Measurements from ENCODE around the gene IGFN1. TPM values are rescaled to one million over a fixed set of nuclear protein-coding genes. Genes with fewer than 3 reads are reported as not detected.

The IGFN1 gene
- total RNA-seq, 3 donors from 2014 or later (not counting 1 experiment from before 2014, with no cell fraction given) = not detected

GRCh38 chr1:201180141-201180540 is 10.5 kb upstream of the IGFN1 start:
- no peaks in the 10 kb centered on the region for H3K27me3 ChIP-seq (ENCODE audit: control insufficient read depth, insufficient read depth, low read length)
- H3K4me1 ChIP-seq (ENCODE audit: control insufficient read depth, insufficient read depth, low read length) = no peaks in the 10 kb centered on the region
- no peak for TF ChIP-seq CTCF (IDR thresholded peaks at IDR 0.05)
- peaks cover 21 to 34% of the 10 kb centered on the region in 2 donors for H3K27me3 Mint-ChIP-seq (ENCODE audit: low read depth in 2 of 2)
- DNase-seq = no peak
- H3K4me3 Mint-ChIP-seq = no peak overlapping the region
- no peak overlapping the region for H3K27ac ChIP-seq (ENCODE audit: low read length)
- no peak overlapping the region for H3K27ac Mint-ChIP-seq
- no peaks in the 10 kb centered on the region for H3K9me3 Mint-ChIP-seq
- intact Hi-C loops (cut with micrococcal nuclease) = no loop called here
- H3K4me1 Mint-ChIP-seq = no peaks in the 10 kb centered on the region
- ATAC-seq = no peak
- WGBS (ENCODE audit: insufficient coverage) = 0% methylated on average over 1 of the region's 1 CpG
- no peak overlapping the region for H3K4me3 ChIP-seq (ENCODE audit: low read length)
- H3K36me3 ChIP-seq (ENCODE audit: control insufficient read depth, insufficient read depth, low read length) = no peaks in the 10 kb centered on the region
- no peaks in the 10 kb centered on the region for H3K9me3 ChIP-seq (ENCODE audit: control insufficient read depth, insufficient read depth, low read length)
- no peaks in the 10 kb centered on the region for H3K36me3 Mint-ChIP-seq

- Histone ChIP-seq H3K36me3 (ENCODE audit: control insufficient read depth, insufficient read depth, low read length) (no peaks in the 10 kb centered on the region), H3K27me3 (ENCODE audit: control insufficient read depth, insufficient read depth, low read length) (no peaks in the 10 kb centered on the region), H3K27ac (ENCODE audit: low read length) (no peak overlapping the region), H3K9me3 (ENCODE audit: control insufficient read depth, insufficient read depth, low read length) (no peaks in the 10 kb centered on the region), H3K4me3 (ENCODE audit: low read length) (no peak overlapping the region), H3K4me1 (ENCODE audit: control insufficient read depth, insufficient read depth, low read length) (no peaks in the 10 kb centered on the region)
- ATAC-seq (no peak), DNase-seq (no peak)
- no peaks in the 10 kb centered on the region for H3K4me1 Mint-ChIP-seq
- H3K36me3 Mint-ChIP-seq = no peaks in the 10 kb centered on the region
- H3K27ac Mint-ChIP-seq = no peak overlapping the region
- peaks cover 21 to 34% of the 10 kb centered on the region in 2 donors for H3K27me3 Mint-ChIP-seq (ENCODE audit: low read depth in 2 of 2)
- no peak overlapping the region for H3K4me3 Mint-ChIP-seq
- intact Hi-C loops (cut with micrococcal nuclease) = no loop called here
- no peak for TF ChIP-seq CTCF (IDR thresholded peaks at IDR 0.05)
- H3K9me3 Mint-ChIP-seq = no peaks in the 10 kb centered on the region
- 92% methylated on average over 6 of the region's 6 CpGs for WGBS (ENCODE audit: insufficient coverage)
These were observed 9.7 kb upstream of the IGFN1 start for GRCh38 chr1:201180901-201181300.

- Histone ChIP-seq H3K27me3 (ENCODE audit: control insufficient read depth, insufficient read depth, low read length) (no peaks in the 10 kb centered on the region), H3K4me3 (ENCODE audit: low read length) (no peak overlapping the region), H3K9me3 (ENCODE audit: control insufficient read depth, insufficient read depth, low read length) (no peaks in the 10 kb centered on the region), H3K27ac (ENCODE audit: low read length) (no peak overlapping the region), H3K4me1 (ENCODE audit: control insufficient read depth, insufficient read depth, low read length) (no peaks in the 10 kb centered on the region), H3K36me3 (ENCODE audit: control insufficient read depth, insufficient read depth, low read length) (no peaks in the 10 kb centered on the region)
- Mint-ChIP-seq H3K27me3 (ENCODE audit: low read depth in 2 of 2) (peaks cover 21 to 32% of the 10 kb centered on the region in 2 donors), H3K4me3 (no peak overlapping the region), H3K4me1 (no peaks in the 10 kb centered on the region), H3K27ac (no peak overlapping the region), H3K9me3 (no peaks in the 10 kb centered on the region), H3K36me3 (no peaks in the 10 kb centered on the region)
- no peak for TF ChIP-seq CTCF (IDR thresholded peaks at IDR 0.05)
- ATAC-seq = no peak
- DNase-seq = no peak
- 64% methylated on average over 1 of the region's 1 CpG for WGBS (ENCODE audit: insufficient coverage)
- intact Hi-C loops (cut with micrococcal nuclease) = no loop called here
These were observed 9.3 kb upstream of the IGFN1 start for GRCh38 chr1:201181323-201181722.

- H3K27me3 Mint-ChIP-seq (ENCODE audit: low read depth in 2 of 2) = peaks cover 21 to 28% of the 10 kb centered on the region in 2 donors
- intact Hi-C loops (cut with micrococcal nuclease) = no loop called here
These were observed 8.9 kb upstream of the IGFN1 start for GRCh38 chr1:201181726-201182125.

More at GRCh38 chr1:201181726-201182125, 8.9 kb upstream of the IGFN1 start:
- Mint-ChIP-seq H3K4me1 (no peaks in the 10 kb centered on the region), H3K9me3 (no peaks in the 10 kb centered on the region), H3K4me3 (no peak overlapping the region), H3K36me3 (no peaks in the 10 kb centered on the region), H3K27ac (no peak overlapping the region)
- ATAC-seq (no peak), DNase-seq (no peak)
- H3K4me1 ChIP-seq (ENCODE audit: control insufficient read depth, insufficient read depth, low read length) = no peaks in the 10 kb centered on the region
- no peak overlapping the region for H3K4me3 ChIP-seq (ENCODE audit: low read length)
- H3K9me3 ChIP-seq (ENCODE audit: control insufficient read depth, insufficient read depth, low read length) = no peaks in the 10 kb centered on the region
- WGBS (ENCODE audit: insufficient coverage) = 72% methylated on average over 2 of the region's 2 CpGs
- no peak for TF ChIP-seq CTCF (IDR thresholded peaks at IDR 0.05)
- H3K27me3 ChIP-seq (ENCODE audit: control insufficient read depth, insufficient read depth, low read length) = no peaks in the 10 kb centered on the region
- H3K36me3 ChIP-seq (ENCODE audit: control insufficient read depth, insufficient read depth, low read length) = no peaks in the 10 kb centered on the region
- H3K27ac ChIP-seq (ENCODE audit: low read length) = no peak overlapping the region
